Keratinocyte (primary cell): Measurements from ENCODE around the gene PLD2. TPM values are rescaled to one million over a fixed set of nuclear protein-coding genes. Genes with fewer than 3 reads are reported as not detected.

Source experiments
- DNase-seq: peaks from one replicate; pipeline ENCODE4 v3.0.0-alpha.2; 2011; ENCODE audit warnings: low read depth, missing footprints, low spot score
- FAIRE-seq: peaks from 2 replicates; lab custom pipeline; 2011; peaks lifted over from hg19 to GRCh38; lab: Jason Lieb, UNC
- H2AFZ ChIP-seq: 2 replicates; pipeline ENCODE4 v1.6.0; 2012; ENCODE audit warnings: low read length, control low read depth, inconsistent platforms; ENCODE audit not compliant: control insufficient read depth
- H3K27ac ChIP-seq: 2 replicates; pipeline ENCODE4 v1.5.1; 2011; ENCODE audit warnings: low read length; ENCODE audit not compliant: control insufficient read depth, insufficient read depth
- H3K27me3 ChIP-seq: 3 replicates; pipeline ENCODE4 v1.6.0; 2011; ENCODE audit warnings: low read length; ENCODE audit not compliant: control insufficient read depth, insufficient read depth; ENCODE audit errors: extremely low read depth
- H3K36me3 ChIP-seq, 2 experiments: 2 replicates in 1 of 2; 3 replicates in 1 of 2; pipeline ENCODE4 v1.5.1; 2011; ENCODE audit warnings: low read length in 2 of 2, mild to moderate bottlenecking in 1 of 2; ENCODE audit not compliant: control insufficient read depth in 2 of 2, insufficient read depth in 2 of 2; ENCODE audit errors: extremely low read depth in 1 of 2
- H3K4me1 ChIP-seq: 3 replicates; pipeline ENCODE4 v1.5.1; 2011; ENCODE audit warnings: low read length; ENCODE audit not compliant: control insufficient read depth, insufficient read depth; ENCODE audit errors: extremely low read depth
- H3K4me2 ChIP-seq: 3 replicates; pipeline ENCODE4 v1.6.0; 2011; ENCODE audit warnings: low read depth, low read length; ENCODE audit not compliant: control insufficient read depth, insufficient read depth; ENCODE audit errors: extremely low read depth
- H3K4me3 ChIP-seq, 3 experiments: fragments of 200-600 bp in 1 of 3; sonication (generic) in 1 of 3; 2 replicates in 2 of 3; 3 replicates in 1 of 3; pipeline ENCODE4 v1.5.1; 2011 to 2016; ENCODE audit warnings: low read length in 3 of 3, mild to moderate bottlenecking in 3 of 3, control low read depth in 2 of 3, inconsistent platforms in 1 of 3, low read depth in 1 of 3, mixed read lengths in 1 of 3, mixed run types in 1 of 3, moderate library complexity in 1 of 3; ENCODE audit not compliant: control insufficient read depth in 2 of 3, insufficient read depth in 2 of 3; ENCODE audit errors: extremely low read depth in 1 of 3
- H3K79me2 ChIP-seq: 2 replicates; pipeline ENCODE4 v1.6.0; 2012; ENCODE audit warnings: low read length; ENCODE audit not compliant: control insufficient read depth, insufficient read depth
- H3K9ac ChIP-seq: 3 replicates; pipeline ENCODE4 v1.6.0; 2011; ENCODE audit warnings: low read length; ENCODE audit not compliant: control insufficient read depth, insufficient read depth; ENCODE audit errors: extremely low read depth
- H3K9me1 ChIP-seq: 3 replicates; pipeline ENCODE4 v1.6.0; 2011; ENCODE audit warnings: low read length; ENCODE audit not compliant: control insufficient read depth, insufficient read depth; ENCODE audit errors: extremely low read depth
- H3K9me3 ChIP-seq: 2 replicates; pipeline ENCODE4 v1.5.1; 2012; ENCODE audit warnings: low read depth, low read length; ENCODE audit not compliant: control insufficient read depth
- H4K20me1 ChIP-seq: 3 replicates; pipeline ENCODE4 v1.6.0; 2011; ENCODE audit warnings: low read length; ENCODE audit not compliant: control insufficient read depth, insufficient read depth; ENCODE audit errors: extremely low read depth
- CTCF ChIP-seq, 3 experiments: IDR thresholded peaks in 1 of 3; conservative IDR thresholded peaks in 1 of 3; optimal IDR thresholded peaks in 1 of 3; 2 replicates in 2 of 3; 3 replicates in 1 of 3; pipeline versions ENCODE3 to v1.5.1; 2011; ENCODE audit warnings: low read length in 3 of 3, mild to moderate bottlenecking in 3 of 3, moderate library complexity in 2 of 3, control low read depth in 1 of 3, inconsistent platforms in 1 of 3; ENCODE audit not compliant: insufficient read depth in 2 of 3; ENCODE audit errors: extremely low read depth in 1 of 3
- EZH2 ChIP-seq: IDR thresholded peaks from one replicate; pipeline ENCODE4 v1.6.1; 2012; ENCODE audit warnings: inconsistent platforms, mild to moderate bottlenecking, low read length, moderate library complexity
- dilution Hi-C: fragments of 300-500 bp; cut with MboI; formaldehyde crosslinking; loops from one replicate; pipeline ENCODE4 v1.7.0; 2020; ENCODE audit warnings: low sequenced_read_pairs; ENCODE audit not compliant: extremely low pct_ligation_motif_present
- polyA plus RNA-seq, 5 experiments: library from polyadenylated mRNA; depleted of rRNA in 3 of 5; stranded (reverse) in 3 of 5; stranded (forward) in 1 of 5; unstranded in 1 of 5; fragments of >200 nt; gene quantifications; 1 replicate in 1 of 5; 2 replicates in 3 of 5; 3 replicates in 1 of 5; pipeline versions ENCODE4 v1.2.1 to v1.2.3, GENCODE V29; 2011 to 2012; ENCODE audit warnings: missing spikeins in 2 of 5, low read depth in 1 of 5, low replicate concordance in 1 of 5

Gene PLD2
- polyA plus RNA-seq, 1 donor (not counting 4 experiments of a cell fraction or from before 2014, with no cell fraction given) = 33.3 TPM

DNA sequence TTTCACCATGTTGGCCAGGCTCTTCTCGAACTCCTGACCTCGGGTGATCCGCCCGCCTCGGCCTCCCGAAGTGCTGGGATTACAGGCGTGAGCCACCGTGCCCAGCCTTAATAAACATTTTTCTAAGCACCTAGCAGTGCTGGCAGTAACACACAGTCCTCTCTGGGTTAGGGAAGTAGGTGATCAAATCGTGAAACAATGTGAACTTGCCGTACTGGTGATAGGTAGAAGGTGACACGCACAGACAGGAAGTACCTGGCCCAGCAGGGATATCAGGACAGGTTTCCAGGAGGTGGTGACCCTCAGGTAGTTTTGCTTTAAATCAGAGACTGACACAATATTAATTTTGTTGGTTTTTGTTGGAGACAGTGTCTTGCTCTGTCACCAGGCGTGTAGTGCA is 4.5 kb downstream of the PLD2 start:
- no peaks in the 10 kb centered on the region for H3K9me3 ChIP-seq
- FAIRE-seq (peak; percentile 20), DNase-seq (no peak)
- dilution Hi-C loops = no loop called here
- H3K4me3 ChIP-seq = no peak overlapping the region
- H3K27ac ChIP-seq = no peak overlapping the region
- H4K20me1 ChIP-seq = no peaks in the 10 kb centered on the region
- no peaks in the 10 kb centered on the region for H3K27me3 ChIP-seq
- no peaks in the 10 kb centered on the region for H3K9me1 ChIP-seq
- peaks cover 9% of the 10 kb centered on the region for H3K4me1 ChIP-seq
- peaks cover 4% of the 10 kb centered on the region for H3K79me2 ChIP-seq
- H3K4me2 ChIP-seq = no peak overlapping the region
- no peak overlapping the region for H2AFZ ChIP-seq
- peaks cover 23 to 25% of the 10 kb centered on the region in 2 experiments for H3K36me3 ChIP-seq
- no peak overlapping the region for H3K9ac ChIP-seq
- TF ChIP-seq EZH2 = no peak
- no peak for TF ChIP-seq CTCF (optimal IDR thresholded peaks at IDR 0.05 in 1 of 3, IDR thresholded peaks at IDR 0.05 in 1 of 3, conservative IDR thresholded peaks at IDR 0.05 in 1 of 3; ENCODE audit: extremely low read depth in 1 of 3, insufficient read depth in 2 of 3, low read length in 3 of 3)

DNA sequence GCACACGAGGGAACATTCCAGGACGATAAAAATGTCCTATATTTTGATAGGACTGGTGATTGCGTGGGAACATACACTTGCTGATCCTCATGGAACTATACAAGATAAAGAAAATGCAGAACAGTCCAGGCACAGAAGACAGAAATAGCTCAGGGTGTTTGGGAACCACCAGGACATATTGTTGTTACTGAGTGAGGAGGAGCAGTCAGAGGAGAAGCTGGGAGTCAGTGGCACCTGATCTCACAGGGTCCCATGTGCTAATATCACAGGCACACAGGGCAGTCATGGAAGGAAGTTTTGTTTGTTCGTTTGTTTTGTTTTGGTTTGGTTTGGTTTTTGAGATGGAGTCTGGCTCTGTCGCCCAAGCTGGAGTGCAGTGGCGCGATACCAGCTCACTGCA is 5.7 kb downstream of the PLD2 start:
- TF ChIP-seq CTCF (optimal IDR thresholded peaks at IDR 0.05 in 1 of 3, IDR thresholded peaks at IDR 0.05 in 1 of 3, conservative IDR thresholded peaks at IDR 0.05 in 1 of 3; ENCODE audit: extremely low read depth in 1 of 3, insufficient read depth in 2 of 3, low read length in 3 of 3) = no peak
- no peak for TF ChIP-seq EZH2
- no peak for FAIRE-seq
- Histone ChIP-seq H2AFZ (no peak overlapping the region), H4K20me1 (no peaks in the 10 kb centered on the region), H3K27ac (no peak overlapping the region), H3K4me2 (no peak overlapping the region), H3K9me3 (no peaks in the 10 kb centered on the region), H3K4me3 (no peak overlapping the region), H3K4me1 (peaks cover 7% of the 10 kb centered on the region), H3K79me2 (peaks cover 2% of the 10 kb centered on the region), H3K27me3 (no peaks in the 10 kb centered on the region), H3K36me3 (peaks cover 26 to 30% of the 10 kb centered on the region in 2 experiments), H3K9me1 (no peaks in the 10 kb centered on the region), H3K9ac (no peak overlapping the region)
- no peak for DNase-seq
- dilution Hi-C loops = no loop called here
